SH-SY5Y (cell line): ENCODE data around the gene NHS.

Source experiments
- GATA2 ChIP-seq: IDR thresholded peaks from 2 replicates; pipeline ENCODE4 v1.6.1; 2011; ENCODE audit warnings: mild to moderate bottlenecking, low read depth, low read length
- GATA3 ChIP-seq: IDR thresholded peaks from 2 replicates; pipeline ENCODE4 v1.6.1; 2011; ENCODE audit warnings: low read depth, mild to moderate bottlenecking, low read length, moderate library complexity

- TF ChIP-seq GATA2: no peak
- TF ChIP-seq GATA3: no peak
Observed at GRCh38 chrX:17564689-17565409, 189.8 kb downstream of the NHS start.
